GM18870 (cell line): ENCODE measurements around the gene ACTR2.
"Not testable (repeated sequence)": the region's sequence is repeated elsewhere in the genome, so short reads cannot be mapped to it uniquely, and the experiment has no call there.

Experiments used
- ATAC-seq: cut with Tn5 transposase; IDR thresholded peaks from one replicate; pipeline ENCODE4 v1.9.1; 2021; ENCODE audit warnings: moderate library complexity; ENCODE audit not compliant: unreplicated experiment

The ACTR2 gene

GRCh38 chr2:65227456-65228262, at the start of gene ACTR2:
Gene ACTR2 (plus strand): TSS chr2:65227831. CDS start chr2:65227910, 79 bp downstream.
- ATAC-seq, result peak; percentile 74

- no peak for ATAC-seq
Observed at GRCh38 chr2:65182570-65182969, 45.1 kb upstream of the ACTR2 start.

DNA sequence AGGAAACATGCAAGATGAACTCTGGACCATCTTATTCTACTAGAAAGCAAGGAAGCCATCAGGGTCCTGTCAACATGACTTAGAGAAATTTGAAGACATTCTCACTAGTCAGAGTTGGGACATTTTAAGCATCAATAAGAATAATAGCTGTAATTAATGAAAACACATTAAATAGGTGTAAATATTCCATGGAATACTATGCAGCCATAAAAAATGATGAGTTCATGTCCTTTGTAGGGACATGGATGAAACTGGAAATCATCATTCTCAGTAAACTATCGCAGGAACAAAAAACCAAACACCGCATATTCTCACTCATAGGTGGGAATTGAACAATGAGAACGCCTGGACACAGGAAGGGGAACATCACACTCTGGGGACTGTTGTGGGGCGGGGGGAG, 44.2 kb upstream of the ACTR2 start:
- not testable (repeated sequence) for ATAC-seq

DNA sequence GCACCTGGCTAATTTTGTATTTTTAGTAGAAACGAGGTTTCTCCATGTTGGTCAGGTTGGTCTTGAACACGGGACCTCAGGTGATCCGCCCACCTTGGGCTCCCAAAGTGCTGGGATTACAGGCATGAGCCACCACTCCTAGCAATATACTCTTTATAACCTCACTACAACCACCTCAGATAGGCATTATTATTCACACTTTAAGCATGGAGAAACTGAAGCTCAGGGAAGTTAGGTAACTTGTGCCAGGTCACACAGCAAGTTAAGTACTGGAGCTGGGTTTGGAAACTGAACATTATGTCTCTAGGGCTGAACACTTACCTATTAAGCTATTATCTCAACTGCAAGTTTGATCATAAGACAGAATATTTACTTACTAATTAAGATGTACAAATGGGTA, 42.6 kb upstream of the ACTR2 start:
- ATAC-seq, result no peak

- ATAC-seq, result no peak
Observed at GRCh38 chr2:65186093-65186868, 41.4 kb upstream of the ACTR2 start.

GRCh38 chr2:65186872-65187851, 40.5 kb upstream of the ACTR2 start:
- peak; percentile 69 for ATAC-seq

GRCh38 chr2:65193446-65193845, 34.2 kb upstream of the ACTR2 start:
- ATAC-seq, result no peak

GRCh38 chr2:65198737-65199136, 28.9 kb upstream of the ACTR2 start:
- no peak for ATAC-seq

DNA sequence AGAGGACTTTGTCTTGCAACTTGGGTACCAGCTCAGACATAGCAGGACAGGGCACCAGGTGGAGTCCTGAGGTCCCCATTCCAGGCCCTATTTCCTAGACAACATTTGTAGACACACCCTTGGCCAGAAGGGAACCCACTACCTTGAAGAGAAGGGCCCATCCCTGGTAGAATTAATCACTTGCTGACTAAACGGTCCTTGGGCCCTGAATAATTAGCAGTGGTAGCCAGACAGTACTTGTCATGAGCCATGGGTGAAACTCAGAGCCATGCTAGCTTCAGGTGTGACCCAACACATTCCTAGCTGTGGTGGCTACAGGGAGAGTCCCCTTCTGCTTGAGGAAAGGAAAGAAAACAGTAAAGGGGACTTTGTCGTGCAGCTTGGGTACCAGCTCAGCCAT, 28.5 kb upstream of the ACTR2 start:
- no peak for ATAC-seq

DNA sequence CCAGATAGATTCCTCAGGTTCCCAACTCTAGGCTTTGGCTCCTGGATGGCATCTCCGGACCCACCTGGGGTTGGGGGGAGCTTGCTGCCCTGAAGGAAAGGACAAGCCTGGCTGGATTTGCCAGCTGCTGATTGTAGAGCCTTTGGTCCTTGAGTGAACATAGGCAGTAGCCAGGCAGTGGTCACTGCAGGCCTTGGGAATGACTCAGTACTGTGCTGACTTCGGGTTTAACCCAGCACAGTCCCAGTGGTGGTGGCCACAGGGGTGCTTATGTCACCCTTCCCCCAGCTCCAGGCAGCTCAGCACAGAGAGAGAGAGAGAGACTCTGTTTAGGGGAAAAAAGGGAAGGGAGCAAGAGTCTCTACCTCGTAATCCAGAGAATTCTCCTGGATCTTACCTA, 27.7 kb upstream of the ACTR2 start:
- no peak for ATAC-seq

DNA sequence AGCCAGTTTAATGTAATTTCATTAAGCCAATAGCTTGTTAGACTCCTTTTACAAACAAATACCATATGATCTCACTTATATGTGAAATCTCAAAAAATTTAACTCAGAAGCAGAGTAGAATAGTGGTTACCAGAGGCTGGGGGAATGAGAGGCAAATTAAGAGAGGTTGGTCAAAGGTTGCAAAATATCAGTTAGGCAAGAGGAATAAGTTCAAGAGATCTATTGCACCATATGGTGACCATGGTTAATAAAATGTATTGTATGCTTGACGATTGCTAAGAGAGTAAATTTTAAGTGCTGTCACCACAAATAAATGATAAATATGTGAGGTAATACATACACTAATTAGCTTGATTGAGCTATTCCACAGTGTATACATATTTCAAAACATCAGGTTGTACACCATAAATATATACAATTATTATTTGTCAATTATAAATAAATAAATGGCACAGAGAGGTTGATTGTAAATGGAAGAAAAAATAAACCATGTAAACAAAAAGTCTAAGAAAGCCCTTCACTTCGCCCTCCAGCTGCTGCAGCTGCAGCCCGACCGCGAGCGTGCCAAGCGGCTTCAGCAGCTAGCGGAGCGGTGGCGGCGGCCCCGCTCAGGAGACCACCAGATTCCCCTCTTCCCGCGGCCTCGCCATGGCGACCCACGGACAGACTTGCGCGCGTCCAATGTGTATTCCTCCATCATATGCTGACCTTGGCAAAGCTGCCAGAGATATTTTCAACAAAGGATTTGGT, 23.0 kb upstream of the ACTR2 start:
- no peak for ATAC-seq

- no peak for ATAC-seq
Observed at GRCh38 chr2:65212115-65212514, 15.5 kb upstream of the ACTR2 start.

GRCh38 chr2:65212619-65213018, 15.0 kb upstream of the ACTR2 start:
- no peak for ATAC-seq

DNA sequence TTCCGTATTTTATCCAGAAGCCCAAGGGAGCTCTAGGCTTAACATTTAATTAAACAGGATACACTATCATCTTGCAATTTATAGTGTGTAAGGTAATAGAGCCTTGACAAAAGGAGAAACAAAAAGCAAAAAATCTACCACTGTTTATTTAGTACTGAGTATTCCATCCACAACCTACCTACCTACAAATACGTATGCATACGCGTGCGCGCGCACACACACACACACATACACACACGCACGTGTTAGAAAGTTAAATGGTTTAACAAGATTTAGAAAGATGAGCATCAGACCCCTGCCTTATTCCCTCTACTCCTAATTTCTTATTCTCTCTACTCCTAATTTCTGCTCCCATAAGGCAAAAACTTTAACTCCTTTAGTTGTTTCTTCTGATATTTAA, 14.6 kb upstream of the ACTR2 start:
- no peak for ATAC-seq

DNA sequence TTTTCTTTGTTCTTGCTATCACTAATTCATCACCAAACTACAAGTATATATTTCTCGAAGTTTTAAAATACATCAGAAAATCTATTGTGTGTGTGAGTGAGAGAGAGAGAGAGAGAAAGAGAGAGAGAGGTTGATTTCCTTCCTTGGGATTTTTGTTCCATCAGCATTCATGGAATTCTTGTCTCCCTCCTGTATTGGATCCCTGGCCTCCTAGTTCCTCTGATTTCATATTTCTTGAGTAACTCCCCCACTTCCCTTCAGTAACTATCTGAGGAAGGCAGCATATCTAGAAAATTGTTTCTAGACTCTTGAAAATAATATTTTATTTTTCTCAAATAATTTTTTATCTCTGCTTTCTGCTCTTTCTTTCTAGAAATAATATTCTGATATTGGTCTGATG, 13.3 kb upstream of the ACTR2 start:
- ATAC-seq, result no peak

DNA sequence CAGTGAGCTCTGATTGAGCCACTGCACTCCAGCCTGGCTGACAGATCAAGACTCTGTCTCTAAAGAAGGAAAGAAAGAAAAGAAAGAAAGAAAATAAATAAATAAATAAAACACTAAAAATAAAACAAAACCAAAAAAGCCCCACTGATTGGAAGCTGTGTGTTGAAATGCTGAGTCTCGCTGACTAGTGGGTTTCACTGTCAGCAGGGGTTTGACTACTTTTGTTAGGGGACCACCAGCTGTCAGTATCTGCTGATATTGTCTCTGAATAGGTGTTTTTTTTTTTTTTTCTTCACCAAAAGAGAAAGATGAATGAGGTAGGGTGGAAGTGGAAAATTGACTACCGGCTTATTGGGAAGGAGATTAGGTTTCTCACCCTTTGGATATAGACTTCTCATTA, 12.8 kb upstream of the ACTR2 start:
- ATAC-seq, result no peak

- ATAC-seq, result no peak
Observed at GRCh38 chr2:65215946-65216345, 11.7 kb upstream of the ACTR2 start.

DNA sequence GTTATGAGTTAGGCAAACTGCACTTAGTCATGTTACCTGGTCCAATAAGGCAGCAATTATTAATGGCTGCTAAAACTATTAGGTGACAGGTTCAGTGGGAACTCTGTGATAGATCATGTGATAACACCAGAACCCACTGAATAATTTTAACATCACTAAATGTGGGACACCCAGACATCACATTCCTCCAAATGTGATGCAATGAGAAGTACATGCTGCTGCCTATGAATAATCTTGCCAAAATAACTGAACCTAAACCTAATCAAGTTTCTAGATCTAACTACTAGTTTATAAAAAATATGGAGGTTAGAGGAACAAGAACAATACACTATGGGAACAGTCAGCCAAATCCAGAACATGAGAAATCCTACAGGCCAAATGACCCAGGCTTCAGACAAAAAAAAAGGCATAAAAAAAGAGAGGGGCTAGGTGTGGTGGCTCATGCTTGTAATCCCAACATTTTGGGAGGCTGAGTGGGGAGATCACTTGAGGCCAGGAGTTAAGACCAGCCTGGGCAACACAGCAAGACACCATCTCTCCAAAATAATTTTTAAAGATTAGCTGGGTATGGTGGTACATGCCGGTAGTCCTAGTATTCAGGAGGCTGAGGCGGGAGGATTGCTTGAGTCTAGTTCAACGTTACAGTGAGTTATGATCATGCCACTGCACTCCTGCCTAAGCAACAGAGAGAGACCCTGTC, 7.0 kb upstream of the ACTR2 start:
- ATAC-seq, result no peak

DNA sequence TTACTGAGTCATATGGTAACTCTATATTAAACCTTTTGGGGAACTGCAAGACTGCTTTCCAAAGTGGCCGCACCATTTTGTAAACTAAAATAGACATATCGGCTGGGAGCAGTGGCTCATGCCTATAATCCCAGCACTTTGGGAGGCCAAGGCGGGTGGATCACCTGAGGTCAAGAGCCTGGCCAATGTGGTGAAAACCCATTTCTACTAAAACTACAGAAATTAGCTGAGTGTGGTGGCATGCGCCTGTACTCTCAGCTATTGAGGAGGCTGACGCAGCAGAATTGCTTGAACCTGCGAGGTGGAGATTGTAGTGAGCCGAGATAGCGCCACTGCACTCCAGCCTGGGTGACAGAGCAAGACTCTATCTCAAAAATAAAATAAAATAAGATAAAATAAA, 6.4 kb upstream of the ACTR2 start:
- ATAC-seq, result not testable (repeated sequence)

GRCh38 chr2:65227020-65227455, 593 bp upstream of the ACTR2 start:
- peak; percentile 20 for ATAC-seq
